Stimulated activated CD4-positive, alpha-beta T cell treated with anti-CD3 and anti-CD28 coated beads, TNF-alpha, amount 100 ng/mL, for 48 hours (primary cell): ENCODE data around the gene NBDY.
"Not testable (repeated sequence)": the region's sequence is repeated elsewhere in the genome, so short reads cannot be mapped to it uniquely, and the experiment has no call there.

Experiments used
- DNase-seq, 3 donors: peaks; one replicate each; pipeline ENCODE4 v3.0.0-alpha.2; 2020; ENCODE audit warnings: low read depth in 3 of 3

The NBDY gene

GRCh38 chrX:56764153-56764974 is 35.3 kb downstream of the NBDY start:
- DNase-seq: peak in 2 of 3 donors; percentile 24 to 64

- DNase-seq: no peak
Observed at GRCh38 chrX:56764975-56765791, 36.1 kb downstream of the NBDY start.

- DNase-seq: no peak
Observed at GRCh38 chrX:56765811-56766553, 36.9 kb downstream of the NBDY start.

GRCh38 chrX:56766554-56767347 is 37.7 kb downstream of the NBDY start:
- no peak for DNase-seq

GRCh38 chrX:56767348-56768119 is 38.5 kb downstream of the NBDY start:
- DNase-seq: not testable (repeated sequence)

- DNase-seq: not testable (repeated sequence)
Observed at GRCh38 chrX:56768120-56768660, 39.1 kb downstream of the NBDY start.

GRCh38 chrX:56772675-56773521 is 43.9 kb downstream of the NBDY start:
- DNase-seq: not testable (repeated sequence)

- not testable (repeated sequence) for DNase-seq
Observed at GRCh38 chrX:56773522-56774060, 44.5 kb downstream of the NBDY start.

- DNase-seq: not testable (repeated sequence)
Observed at GRCh38 chrX:56778099-56778923, 49.3 kb downstream of the NBDY start.

- DNase-seq: not testable (repeated sequence)
Observed at GRCh38 chrX:56778924-56779468, 50.0 kb downstream of the NBDY start.

- not testable (repeated sequence) for DNase-seq
Observed at GRCh38 chrX:56780681-56781649, 51.9 kb downstream of the NBDY start.

GRCh38 chrX:56782352-56782751 is 53.3 kb downstream of the NBDY start:
- DNase-seq: no peak

- DNase-seq: no peak
Observed at GRCh38 chrX:56782791-56783449, 53.9 kb downstream of the NBDY start.

- DNase-seq: peak in 1 of 3 donors; percentile 65
Observed at GRCh38 chrX:56783450-56783831, 54.4 kb downstream of the NBDY start.

GRCh38 chrX:56783996-56784620 is 55.1 kb downstream of the NBDY start:
- DNase-seq: no peak

GRCh38 chrX:56784666-56785065 is 55.6 kb downstream of the NBDY start:
- DNase-seq: no peak
